ENCODE results near the gene DYNLT1. TPM values are rescaled to one million over a fixed set of nuclear protein-coding genes. Genes with fewer than 3 reads are reported as not detected.

The DYNLT1 gene
- total RNA-seq, 1 experiment from 2014 or later, result 19.9 TPM

DNA sequence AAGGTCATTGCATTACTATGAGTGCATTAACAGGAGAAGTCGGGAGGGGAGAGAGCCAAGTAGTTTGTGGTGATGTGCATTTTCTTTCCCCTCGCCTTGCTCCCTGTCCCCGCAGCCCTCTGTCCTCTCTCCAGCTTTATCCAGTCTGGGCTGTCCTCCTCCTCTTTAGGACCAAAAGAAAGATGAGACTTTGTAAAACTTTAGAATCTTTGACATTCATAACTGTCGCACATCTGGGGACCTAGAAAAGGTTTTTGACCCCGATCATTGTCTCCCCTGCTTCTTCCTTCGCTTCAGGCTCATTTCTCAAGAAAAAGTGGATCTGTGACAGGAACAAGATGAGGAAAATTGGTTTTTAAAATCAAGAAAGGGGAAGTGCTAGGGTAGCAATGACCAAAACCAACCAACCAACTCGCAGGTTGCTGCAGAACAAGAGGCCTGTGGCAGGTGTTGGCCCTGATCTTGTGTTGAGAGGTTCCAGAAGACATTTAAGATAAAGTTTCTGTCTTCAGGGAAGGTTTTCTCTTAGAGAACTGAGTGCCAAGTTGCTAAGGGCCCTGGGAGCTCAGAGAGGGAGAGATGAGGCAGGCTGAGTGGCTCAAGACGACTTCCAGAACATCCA, 22.9 kb upstream of the DYNLT1 start:
- no peak overlapping the region for H2AFZ ChIP-seq (ENCODE audit: low read length)
- DNase-seq, result no peak
- H3K9ac ChIP-seq (ENCODE audit: low read length), result no peak overlapping the region
- H3K4me1 ChIP-seq (ENCODE audit: low read length), result no peaks in the 10 kb centered on the region
- no peak overlapping the region for H3K27ac ChIP-seq (ENCODE audit: low read length)
- no peak overlapping the region for H3K4me2 ChIP-seq (ENCODE audit: low read depth, low read length, poor library complexity, severe bottlenecking)
- no peak overlapping the region for H3K4me3 ChIP-seq (ENCODE audit: low read length)
- no peaks in the 10 kb centered on the region for H4K20me1 ChIP-seq (ENCODE audit: insufficient read depth, low read depth, low read length)
- H3K36me3 ChIP-seq (ENCODE audit: insufficient read depth, low read length), result no peaks in the 10 kb centered on the region
- no peaks in the 10 kb centered on the region for H3K27me3 ChIP-seq (ENCODE audit: low read length)
- no peaks in the 10 kb centered on the region for H3K79me2 ChIP-seq (ENCODE audit: low read length)
- no peaks in the 10 kb centered on the region for H3K9me3 ChIP-seq (ENCODE audit: low read length)
- H3K9me2 ChIP-seq (replicated peaks; ENCODE audit: insufficient read depth, low read length), result no peaks in the 10 kb centered on the region

DNA sequence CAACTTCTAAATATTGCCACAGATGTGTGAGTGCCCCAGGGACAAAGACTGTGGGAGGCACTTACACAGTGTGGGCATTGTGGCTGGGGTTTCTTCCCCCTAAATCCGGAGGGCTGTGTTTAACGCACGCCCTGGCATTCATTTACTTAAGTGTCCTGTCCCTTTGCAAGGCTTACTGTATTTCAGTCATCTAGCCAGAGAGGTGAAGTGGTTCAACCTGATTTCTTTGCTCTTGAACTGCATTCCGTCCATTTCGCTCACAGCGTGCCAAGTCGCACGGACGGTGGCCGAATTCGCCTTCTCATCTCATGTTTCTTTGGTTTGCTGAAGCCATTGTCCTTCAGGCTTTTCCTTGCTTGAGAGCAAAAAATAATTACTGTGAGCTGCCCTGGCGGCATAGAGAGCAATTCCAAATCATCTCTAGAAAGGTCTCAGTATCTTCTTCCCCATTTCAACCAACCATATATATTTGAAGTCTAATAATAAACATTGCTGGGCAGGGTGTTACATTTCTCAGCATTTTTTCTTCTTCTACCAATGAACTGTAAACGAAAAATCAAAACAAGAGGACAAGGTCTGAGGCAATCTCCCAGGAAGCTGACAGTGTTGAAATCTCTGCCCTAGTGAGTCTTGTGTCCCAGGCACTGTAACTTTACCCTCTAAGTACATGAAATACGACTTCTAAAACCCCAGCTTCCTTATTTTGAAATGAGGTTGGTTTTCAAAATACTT, 22.3 kb upstream of the DYNLT1 start:
- no peak overlapping the region for H3K9ac ChIP-seq (ENCODE audit: low read length)
- H3K27ac ChIP-seq (ENCODE audit: low read length), result no peak overlapping the region
- no peaks in the 10 kb centered on the region for H3K9me2 ChIP-seq (replicated peaks; ENCODE audit: insufficient read depth, low read length)
- DNase-seq, result no peak
- no peaks in the 10 kb centered on the region for H3K27me3 ChIP-seq (ENCODE audit: low read length)
- no peaks in the 10 kb centered on the region for H3K79me2 ChIP-seq (ENCODE audit: low read length)
- no peaks in the 10 kb centered on the region for H4K20me1 ChIP-seq (ENCODE audit: insufficient read depth, low read depth, low read length)
- H2AFZ ChIP-seq (ENCODE audit: low read length), result no peak overlapping the region
- H3K4me3 ChIP-seq (ENCODE audit: low read length), result no peak overlapping the region
- H3K36me3 ChIP-seq (ENCODE audit: insufficient read depth, low read length), result no peaks in the 10 kb centered on the region
- no peak overlapping the region for H3K4me2 ChIP-seq (ENCODE audit: low read depth, low read length, poor library complexity, severe bottlenecking)
- H3K4me1 ChIP-seq (ENCODE audit: low read length), result no peaks in the 10 kb centered on the region
- H3K9me3 ChIP-seq (ENCODE audit: low read length), result no peaks in the 10 kb centered on the region

DNA sequence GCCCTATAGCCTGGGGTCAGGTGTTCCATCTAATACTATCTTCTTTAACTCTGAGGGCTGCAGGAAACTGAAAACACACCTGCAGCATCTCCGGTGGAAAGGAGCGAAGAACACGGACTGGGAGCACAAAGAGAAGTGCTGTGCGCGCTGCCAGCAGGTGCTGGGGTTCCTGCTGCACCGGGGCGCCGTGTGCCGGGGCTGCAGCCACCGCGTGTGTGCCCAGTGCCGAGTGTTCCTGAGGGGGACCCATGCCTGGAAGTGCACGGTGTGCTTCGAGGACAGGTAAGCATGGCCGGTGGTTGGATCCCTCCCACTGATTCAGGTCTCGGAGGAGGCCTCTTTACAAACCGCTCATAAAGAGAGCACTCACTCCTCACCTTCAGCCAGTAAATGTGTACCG, 20.8 kb upstream of the DYNLT1 start:
- H3K4me1 ChIP-seq (ENCODE audit: low read length), result no peaks in the 10 kb centered on the region
- H4K20me1 ChIP-seq (ENCODE audit: insufficient read depth, low read depth, low read length), result no peaks in the 10 kb centered on the region
- no peak overlapping the region for H3K9ac ChIP-seq (ENCODE audit: low read length)
- H3K9me2 ChIP-seq (replicated peaks; ENCODE audit: insufficient read depth, low read length), result no peaks in the 10 kb centered on the region
- H3K9me3 ChIP-seq (ENCODE audit: low read length), result no peaks in the 10 kb centered on the region
- no peaks in the 10 kb centered on the region for H3K27me3 ChIP-seq (ENCODE audit: low read length)
- no peak overlapping the region for H3K4me2 ChIP-seq (ENCODE audit: low read depth, low read length, poor library complexity, severe bottlenecking)
- H3K4me3 ChIP-seq (ENCODE audit: low read length), result no peak overlapping the region
- no peaks in the 10 kb centered on the region for H3K36me3 ChIP-seq (ENCODE audit: insufficient read depth, low read length)
- no peaks in the 10 kb centered on the region for H3K79me2 ChIP-seq (ENCODE audit: low read length)
- H3K27ac ChIP-seq (ENCODE audit: low read length), result no peak overlapping the region
- no peak overlapping the region for H2AFZ ChIP-seq (ENCODE audit: low read length)
- DNase-seq, result no peak

DNA sequence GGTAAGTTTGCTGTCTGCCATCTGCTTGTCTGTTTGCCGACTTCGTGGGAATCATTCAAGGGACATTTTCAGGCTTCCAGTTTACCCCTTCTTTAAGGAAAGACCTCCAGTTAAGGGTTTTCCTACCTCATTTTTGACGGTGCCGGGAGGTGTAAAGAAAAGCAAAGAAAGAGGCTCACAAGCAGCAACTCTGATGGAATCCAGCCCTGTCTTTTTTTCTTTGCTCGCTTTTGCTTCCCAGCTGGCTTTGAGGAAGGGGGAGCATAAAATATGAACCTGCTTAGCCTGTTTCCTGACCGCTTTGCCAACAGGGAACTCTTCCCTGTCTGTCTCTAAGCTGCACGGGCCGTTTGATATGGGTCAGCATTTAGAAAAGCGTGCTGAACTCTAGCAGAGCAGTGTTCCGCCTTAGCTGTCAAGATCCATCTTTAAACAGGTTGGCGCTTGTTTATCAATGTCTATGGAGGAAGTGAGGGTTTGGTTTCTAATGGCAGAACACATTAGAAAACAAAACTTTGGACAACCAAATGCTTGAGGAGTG, 19.2 kb upstream of the DYNLT1 start:
- Histone ChIP-seq H3K9me2 (replicated peaks; ENCODE audit: insufficient read depth, low read length) (no peaks in the 10 kb centered on the region), H4K20me1 (ENCODE audit: insufficient read depth, low read depth, low read length) (no peaks in the 10 kb centered on the region), H3K36me3 (ENCODE audit: insufficient read depth, low read length) (no peaks in the 10 kb centered on the region), H2AFZ (ENCODE audit: low read length) (no peak overlapping the region), H3K27me3 (ENCODE audit: low read length) (no peaks in the 10 kb centered on the region), H3K9me3 (ENCODE audit: low read length) (no peaks in the 10 kb centered on the region), H3K27ac (ENCODE audit: low read length) (no peak overlapping the region), H3K79me2 (ENCODE audit: low read length) (no peaks in the 10 kb centered on the region), H3K4me2 (ENCODE audit: low read depth, low read length, poor library complexity, severe bottlenecking) (no peak overlapping the region), H3K4me3 (ENCODE audit: low read length) (no peak overlapping the region), H3K4me1 (ENCODE audit: low read length) (no peaks in the 10 kb centered on the region), H3K9ac (ENCODE audit: low read length) (no peak overlapping the region)
- no peak for DNase-seq

DNA sequence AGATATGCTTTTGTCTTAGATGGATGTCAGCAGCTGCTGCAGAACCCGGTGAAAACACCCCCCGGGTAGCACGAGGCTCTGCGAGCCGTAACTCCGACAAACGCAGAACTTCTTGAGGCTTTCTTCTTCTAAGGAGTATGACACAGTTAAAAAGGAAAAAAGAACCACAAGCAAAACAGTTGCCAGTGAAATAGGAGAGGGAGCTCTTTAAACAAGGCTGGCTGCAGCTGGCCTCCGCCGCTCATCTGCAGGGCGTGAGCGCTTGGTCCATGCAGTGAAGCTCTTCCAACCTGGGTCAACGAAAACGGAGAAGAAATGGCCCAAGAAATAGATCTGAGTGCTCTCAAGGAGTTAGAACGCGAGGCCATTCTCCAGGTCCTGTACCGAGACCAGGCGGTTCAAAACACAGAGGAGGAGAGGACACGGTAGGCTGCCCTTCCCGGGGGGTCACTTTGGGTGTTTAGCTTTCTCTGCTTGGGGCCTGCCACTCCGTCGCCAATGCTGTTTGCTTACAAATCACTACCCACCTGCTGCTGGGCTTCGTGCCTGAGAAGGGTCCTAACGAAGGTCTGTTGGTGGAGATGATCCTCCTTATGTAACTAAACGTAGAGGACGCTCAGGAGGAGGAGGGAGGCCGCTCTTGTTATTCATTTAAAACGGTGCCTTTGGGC, 18.5 kb upstream of the DYNLT1 start:
- H3K79me2 ChIP-seq (ENCODE audit: low read length), result no peaks in the 10 kb centered on the region
- no peaks in the 10 kb centered on the region for H3K9me3 ChIP-seq (ENCODE audit: low read length)
- H3K9ac ChIP-seq (ENCODE audit: low read length), result no peak overlapping the region
- H2AFZ ChIP-seq (ENCODE audit: low read length), result no peak overlapping the region
- H3K27ac ChIP-seq (ENCODE audit: low read length), result no peak overlapping the region
- no peaks in the 10 kb centered on the region for H3K4me1 ChIP-seq (ENCODE audit: low read length)
- no peak overlapping the region for H3K4me3 ChIP-seq (ENCODE audit: low read length)
- H4K20me1 ChIP-seq (ENCODE audit: insufficient read depth, low read depth, low read length), result no peaks in the 10 kb centered on the region
- H3K27me3 ChIP-seq (ENCODE audit: low read length), result no peaks in the 10 kb centered on the region
- no peaks in the 10 kb centered on the region for H3K9me2 ChIP-seq (replicated peaks; ENCODE audit: insufficient read depth, low read length)
- no peak overlapping the region for H3K4me2 ChIP-seq (ENCODE audit: low read depth, low read length, poor library complexity, severe bottlenecking)
- DNase-seq, result no peak
- no peaks in the 10 kb centered on the region for H3K36me3 ChIP-seq (ENCODE audit: insufficient read depth, low read length)

DNA sequence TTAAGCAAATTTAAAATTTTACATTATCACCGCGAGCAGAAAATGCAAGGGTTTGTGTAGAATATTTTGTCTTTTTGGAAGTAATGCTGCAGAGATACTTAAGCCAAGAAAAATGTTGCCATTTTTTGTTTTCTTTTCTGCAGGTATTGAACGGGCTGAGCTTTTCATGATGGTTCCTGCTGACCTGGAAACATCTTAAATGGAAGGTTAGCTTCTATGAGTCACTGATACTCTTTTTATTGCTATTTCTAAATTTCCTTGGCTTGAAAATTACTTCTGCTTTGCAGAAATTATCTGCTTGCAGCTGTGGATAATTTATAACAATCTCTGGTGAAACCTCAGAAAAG, 18.0 kb upstream of the DYNLT1 start:
- H3K27me3 ChIP-seq (ENCODE audit: low read length), result no peaks in the 10 kb centered on the region
- H2AFZ ChIP-seq (ENCODE audit: low read length), result no peak overlapping the region
- no peaks in the 10 kb centered on the region for H3K9me3 ChIP-seq (ENCODE audit: low read length)
- no peak overlapping the region for H3K4me3 ChIP-seq (ENCODE audit: low read length)
- no peaks in the 10 kb centered on the region for H3K9me2 ChIP-seq (replicated peaks; ENCODE audit: insufficient read depth, low read length)
- no peak for DNase-seq
- H4K20me1 ChIP-seq (ENCODE audit: insufficient read depth, low read depth, low read length), result no peaks in the 10 kb centered on the region
- no peak overlapping the region for H3K4me2 ChIP-seq (ENCODE audit: low read depth, low read length, poor library complexity, severe bottlenecking)
- H3K27ac ChIP-seq (ENCODE audit: low read length), result no peak overlapping the region
- no peaks in the 10 kb centered on the region for H3K4me1 ChIP-seq (ENCODE audit: low read length)
- H3K9ac ChIP-seq (ENCODE audit: low read length), result no peak overlapping the region
- no peaks in the 10 kb centered on the region for H3K79me2 ChIP-seq (ENCODE audit: low read length)
- H3K36me3 ChIP-seq (ENCODE audit: insufficient read depth, low read length), result no peaks in the 10 kb centered on the region

DNA sequence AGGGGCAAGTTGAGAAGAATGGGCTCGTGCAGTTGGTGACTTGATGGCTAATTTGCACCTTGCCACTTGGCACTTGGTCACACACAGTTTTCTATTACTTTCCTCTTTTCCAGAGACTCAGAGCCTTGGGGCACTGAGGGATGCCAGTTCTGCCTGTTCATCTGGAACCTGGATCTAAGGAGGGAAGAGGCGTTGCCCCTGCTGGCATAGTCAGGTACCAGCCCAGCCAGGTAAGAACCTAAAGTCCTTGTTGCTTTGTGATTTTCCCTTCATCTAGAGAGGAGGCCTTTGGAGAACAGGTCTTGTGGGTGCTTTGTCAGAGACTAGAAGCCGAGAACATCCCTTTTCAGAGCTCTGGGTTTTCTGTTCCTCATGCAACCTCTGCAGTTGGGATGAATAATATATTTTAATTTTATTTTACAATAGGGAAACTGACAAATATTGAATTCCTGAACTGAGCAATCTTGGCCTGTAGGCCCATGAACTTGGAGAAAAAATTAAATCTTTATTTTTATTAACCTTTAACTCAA, 16.7 kb upstream of the DYNLT1 start:
- Histone ChIP-seq H4K20me1 (ENCODE audit: insufficient read depth, low read depth, low read length) (no peaks in the 10 kb centered on the region), H3K4me1 (ENCODE audit: low read length) (no peaks in the 10 kb centered on the region), H3K4me2 (ENCODE audit: low read depth, low read length, poor library complexity, severe bottlenecking) (no peak overlapping the region), H3K9ac (ENCODE audit: low read length) (no peak overlapping the region), H3K36me3 (ENCODE audit: insufficient read depth, low read length) (no peaks in the 10 kb centered on the region), H3K27ac (ENCODE audit: low read length) (no peak overlapping the region), H3K27me3 (ENCODE audit: low read length) (no peaks in the 10 kb centered on the region), H3K9me3 (ENCODE audit: low read length) (no peaks in the 10 kb centered on the region), H3K4me3 (ENCODE audit: low read length) (no peak overlapping the region), H2AFZ (ENCODE audit: low read length) (no peak overlapping the region), H3K9me2 (replicated peaks; ENCODE audit: insufficient read depth, low read length) (no peaks in the 10 kb centered on the region), H3K79me2 (ENCODE audit: low read length) (no peaks in the 10 kb centered on the region)
- DNase-seq, result no peak

DNA sequence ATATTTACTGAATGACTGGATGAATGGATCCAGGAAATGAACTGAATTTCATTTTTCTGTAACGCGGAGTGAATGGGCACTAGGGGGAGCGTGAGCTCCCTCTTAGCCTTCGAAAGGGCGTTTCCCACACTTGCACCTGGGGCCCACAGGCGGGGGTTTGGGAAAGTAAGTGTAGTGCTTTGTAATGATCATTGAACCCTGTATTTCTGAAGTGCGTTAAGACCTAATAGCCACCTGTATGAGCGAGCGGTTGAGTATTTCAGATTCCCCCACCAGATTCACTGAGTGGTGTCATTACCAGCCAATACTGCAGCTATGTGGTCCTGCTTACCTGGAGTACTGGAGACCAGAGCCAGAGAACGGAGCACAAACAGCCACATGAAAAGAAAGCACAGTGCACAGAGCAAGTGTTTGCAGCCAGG, 15.8 kb upstream of the DYNLT1 start:
- peak; percentile 74 for DNase-seq
- Histone ChIP-seq H3K4me2 (ENCODE audit: low read depth, low read length, poor library complexity, severe bottlenecking) (no peak overlapping the region), H3K27ac (ENCODE audit: low read length) (no peak overlapping the region)

More for the DNA sequence above, 15.8 kb upstream of the DYNLT1 start:
- H4K20me1 ChIP-seq (ENCODE audit: insufficient read depth, low read depth, low read length), result no peaks in the 10 kb centered on the region
- H3K27me3 ChIP-seq (ENCODE audit: low read length), result no peaks in the 10 kb centered on the region
- H3K9me2 ChIP-seq (replicated peaks; ENCODE audit: insufficient read depth, low read length), result no peaks in the 10 kb centered on the region
- no peak overlapping the region for H3K4me3 ChIP-seq (ENCODE audit: low read length)
- H2AFZ ChIP-seq (ENCODE audit: low read length), result no peak overlapping the region
- H3K36me3 ChIP-seq (ENCODE audit: insufficient read depth, low read length), result no peaks in the 10 kb centered on the region
- H3K4me1 ChIP-seq (ENCODE audit: low read length), result no peaks in the 10 kb centered on the region
- no peak overlapping the region for H3K9ac ChIP-seq (ENCODE audit: low read length)
- no peaks in the 10 kb centered on the region for H3K9me3 ChIP-seq (ENCODE audit: low read length)
- H3K79me2 ChIP-seq (ENCODE audit: low read length), result no peaks in the 10 kb centered on the region

All from Karpas-422 (cell line).